Measurements from ENCODE around the gene ZFR2. TPM values are rescaled to one million over a fixed set of nuclear protein-coding genes. Genes with fewer than 3 reads are reported as not detected.

Gene ZFR2
- polyA plus RNA-seq, 3 donors: not detected

GRCh38 chr19:3765121-3765520, 103.7 kb downstream of the ZFR2 start:
- Histone ChIP-seq H3K4me2 (replicated peaks; ENCODE audit: extremely low read depth, low read length, poor library complexity, severe bottlenecking) (no peak overlapping the region), H3K79me2 (ENCODE audit: insufficient read depth, low read length) (peaks cover 12% of the 10 kb centered on the region), H3K9me3 (replicated peaks in 1 of 2; ENCODE audit: control insufficient read depth in 1 of 2, insufficient read depth in 1 of 2, low read length in 2 of 2) (no peaks in the 10 kb centered on the region), H4K20me1 (ENCODE audit: insufficient read depth, low read length) (peaks cover 13% of the 10 kb centered on the region), H2AFZ (ENCODE audit: insufficient read depth, low read depth, low read length, poor library complexity, severe bottlenecking) (no peak overlapping the region), H3K4me1 (ENCODE audit: control insufficient read depth in 1 of 2, insufficient read depth in 2 of 2, low read length in 2 of 2) (peaks cover 23 to 24% of the 10 kb centered on the region in 2 donors), H3K4me3 (replicated peaks in 1 of 3; ENCODE audit: low read depth in 2 of 3, low read length in 3 of 3) (no peak overlapping the region), H3K9ac (ENCODE audit: insufficient read depth, low read length, poor library complexity, severe bottlenecking) (no peak overlapping the region), H3K27me3 (ENCODE audit: control insufficient read depth in 2 of 2, insufficient read depth in 2 of 2, low read length in 2 of 2) (no peaks in the 10 kb centered on the region), H3K36me3 (replicated peaks in 1 of 2; ENCODE audit: control insufficient read depth in 1 of 2, insufficient read depth in 2 of 2, low read length in 2 of 2) (peaks cover 40 to 46% of the 10 kb centered on the region in 2 donors), H3K27ac (ENCODE audit: low read depth in 1 of 2, low read length in 2 of 2) (no peak overlapping the region)
- peaks cover 17 to 50% of the 10 kb centered on the region in 2 donors for H3K36me3 Mint-ChIP-seq
- TF ChIP-seq, protein P1, sequence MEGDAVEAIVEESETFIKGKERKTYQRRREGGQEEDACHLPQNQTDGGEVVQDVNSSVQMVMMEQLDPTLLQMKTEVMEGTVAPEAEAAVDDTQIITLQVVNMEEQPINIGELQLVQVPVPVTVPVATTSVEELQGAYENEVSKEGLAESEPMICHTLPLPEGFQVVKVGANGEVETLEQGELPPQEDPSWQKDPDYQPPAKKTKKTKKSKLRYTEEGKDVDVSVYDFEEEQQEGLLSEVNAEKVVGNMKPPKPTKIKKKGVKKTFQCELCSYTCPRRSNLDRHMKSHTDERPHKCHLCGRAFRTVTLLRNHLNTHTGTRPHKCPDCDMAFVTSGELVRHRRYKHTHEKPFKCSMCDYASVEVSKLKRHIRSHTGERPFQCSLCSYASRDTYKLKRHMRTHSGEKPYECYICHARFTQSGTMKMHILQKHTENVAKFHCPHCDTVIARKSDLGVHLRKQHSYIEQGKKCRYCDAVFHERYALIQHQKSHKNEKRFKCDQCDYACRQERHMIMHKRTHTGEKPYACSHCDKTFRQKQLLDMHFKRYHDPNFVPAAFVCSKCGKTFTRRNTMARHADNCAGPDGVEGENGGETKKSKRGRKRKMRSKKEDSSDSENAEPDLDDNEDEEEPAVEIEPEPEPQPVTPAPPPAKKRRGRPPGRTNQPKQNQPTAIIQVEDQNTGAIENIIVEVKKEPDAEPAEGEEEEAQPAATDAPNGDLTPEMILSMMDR (IDR thresholded peaks at IDR 0.05): no peak
- intact Hi-C loops (cut with micrococcal nuclease): no loop called here
- no peak overlapping the region for H3K4me3 Mint-ChIP-seq
- 97% methylated on average over 4 of the region's 12 CpGs for WGBS (ENCODE audit: insufficient coverage)
- no peak overlapping the region for H3K27ac Mint-ChIP-seq
- H3K9me3 Mint-ChIP-seq: no peaks in the 10 kb centered on the region
- H3K27me3 Mint-ChIP-seq (ENCODE audit: low read depth in 3 of 3): peaks cover 0 to 6% (median 0%) of the 10 kb centered on the region in 3 donors
- DNase-seq: no peak
- H3K4me1 Mint-ChIP-seq: peaks cover 19% of the 10 kb centered on the region

- Histone ChIP-seq H2AFZ (ENCODE audit: insufficient read depth, low read depth, low read length, poor library complexity, severe bottlenecking) (peak within 1 kb of the TSS; percentile 91), H4K20me1 (ENCODE audit: insufficient read depth, low read length) (peaks cover 5% of the 10 kb centered on the region), H3K9ac (ENCODE audit: insufficient read depth, low read length, poor library complexity, severe bottlenecking) (peak within 1 kb of the TSS; percentile 94), H3K36me3 (replicated peaks in 1 of 2; ENCODE audit: control insufficient read depth in 1 of 2, insufficient read depth in 2 of 2, low read length in 2 of 2) (peaks cover 26 to 36% of the 10 kb centered on the region in 2 donors), H3K27me3 (ENCODE audit: control insufficient read depth in 2 of 2, insufficient read depth in 2 of 2, low read length in 2 of 2) (no peaks in the 10 kb centered on the region), H3K4me1 (ENCODE audit: control insufficient read depth in 1 of 2, insufficient read depth in 2 of 2, low read length in 2 of 2) (peaks cover 23 to 24% of the 10 kb centered on the region in 2 donors), H3K27ac (ENCODE audit: low read depth in 1 of 2, low read length in 2 of 2) (peak within 1 kb of the TSS; percentile 98 to 99), H3K4me2 (replicated peaks; ENCODE audit: extremely low read depth, low read length, poor library complexity, severe bottlenecking) (peak within 1 kb of the TSS; percentile 79), H3K9me3 (replicated peaks in 1 of 2; ENCODE audit: control insufficient read depth in 1 of 2, insufficient read depth in 1 of 2, low read length in 2 of 2) (no peaks in the 10 kb centered on the region), H3K79me2 (ENCODE audit: insufficient read depth, low read length) (peaks cover 12% of the 10 kb centered on the region), H3K4me3 (replicated peaks in 1 of 3; ENCODE audit: low read depth in 2 of 3, low read length in 3 of 3) (peak within 1 kb of the TSS; percentile 52 to 95 (median 87))
- peaks cover 0 to 3% (median 0%) of the 10 kb centered on the region in 3 donors for H3K27me3 Mint-ChIP-seq (ENCODE audit: low read depth in 3 of 3)
- TF ChIP-seq, protein P1 (IDR thresholded peaks at IDR 0.05): no peak
- peak within 1 kb of the TSS; percentile 93 to 98 for H3K4me3 Mint-ChIP-seq
- peaks cover 11 to 48% of the 10 kb centered on the region in 2 donors for H3K36me3 Mint-ChIP-seq
- peak; percentile 99 to 100 (median 99) for DNase-seq
- intact Hi-C loops (cut with micrococcal nuclease): loop anchor here in 1 of 2 donors (5.0 kb wide), 1 partner anchor 60 kb away; no protein-coding TSS in a partner anchor
- H3K27ac Mint-ChIP-seq: peak within 1 kb of the TSS; percentile 99 to 100 (median 99)
- no peaks in the 10 kb centered on the region for H3K9me3 Mint-ChIP-seq
- peaks cover 19% of the 10 kb centered on the region for H3K4me1 Mint-ChIP-seq
- WGBS (ENCODE audit: insufficient coverage): 1% methylated on average over 41 of the region's 47 CpGs
These were observed 106.1 kb downstream of the ZFR2 start, which contains the start of gene MRPL54 for GRCh38 chr19:3762501-3763459. MRPL54 (plus strand) TSS chr19:3762682; CDS start chr19:3762701, 19 bp downstream.
